GM12875 (cell line): Measurements from ENCODE around the gene KLK15.
A peak's percentile ranks its signal among the peaks of the same experiment; 100 is the strongest.

Experiments
- H3K4me3 ChIP-seq: one replicate; pipeline ENCODE4 v1.5.1; 2011; ENCODE audit warnings: low read depth, low read length, control low read depth
- TF ChIP-seq, protein P1 (sequence below): IDR thresholded peaks from 2 replicates; pipeline ENCODE4 v1.5.1; 2011; ENCODE audit warnings: low read depth, mild to moderate bottlenecking, control low read depth, inconsistent platforms, low read length, moderate library complexity, borderline replicate concordance; ENCODE audit not compliant: insufficient read depth

Gene KLK15

DNA sequence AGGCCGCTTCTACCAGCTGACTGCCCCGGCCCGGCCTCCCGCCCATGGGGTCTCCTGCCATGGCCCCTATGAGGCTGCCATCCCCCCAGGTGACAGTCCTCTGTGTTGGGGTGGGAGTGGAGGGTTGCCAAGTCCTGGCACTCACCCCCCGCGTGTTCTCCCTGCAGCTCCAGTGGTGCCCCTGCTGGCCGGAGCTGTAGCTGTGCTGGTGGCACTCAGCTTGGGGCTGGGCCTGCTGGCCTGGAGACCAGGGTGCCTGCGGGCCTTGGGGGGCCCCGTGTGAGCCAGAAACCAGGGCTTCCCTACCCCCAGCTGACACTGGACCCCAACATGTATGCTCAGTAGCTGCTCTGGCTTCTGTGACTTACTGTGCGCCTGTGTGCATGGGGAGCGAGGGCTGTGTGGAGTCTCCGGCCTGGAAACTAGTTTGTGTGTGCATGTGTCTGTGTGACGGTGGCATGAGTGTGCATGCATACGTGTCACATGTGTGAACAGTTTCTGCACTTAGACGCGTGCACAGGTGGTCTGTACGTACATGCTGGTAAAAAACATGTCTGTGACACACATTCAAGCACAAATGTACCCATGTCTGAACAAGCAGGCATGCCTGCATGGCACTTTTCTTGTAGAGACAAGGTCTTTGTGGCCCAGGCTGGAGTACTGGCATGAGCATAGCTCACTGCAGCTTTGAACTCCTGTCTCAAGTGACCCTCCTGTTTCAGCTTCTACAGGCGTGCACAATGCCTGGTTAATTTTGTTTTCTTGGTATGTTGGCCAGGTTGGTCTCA, 38.3 kb downstream of the KLK15 start:
- TF ChIP-seq, protein P1, sequence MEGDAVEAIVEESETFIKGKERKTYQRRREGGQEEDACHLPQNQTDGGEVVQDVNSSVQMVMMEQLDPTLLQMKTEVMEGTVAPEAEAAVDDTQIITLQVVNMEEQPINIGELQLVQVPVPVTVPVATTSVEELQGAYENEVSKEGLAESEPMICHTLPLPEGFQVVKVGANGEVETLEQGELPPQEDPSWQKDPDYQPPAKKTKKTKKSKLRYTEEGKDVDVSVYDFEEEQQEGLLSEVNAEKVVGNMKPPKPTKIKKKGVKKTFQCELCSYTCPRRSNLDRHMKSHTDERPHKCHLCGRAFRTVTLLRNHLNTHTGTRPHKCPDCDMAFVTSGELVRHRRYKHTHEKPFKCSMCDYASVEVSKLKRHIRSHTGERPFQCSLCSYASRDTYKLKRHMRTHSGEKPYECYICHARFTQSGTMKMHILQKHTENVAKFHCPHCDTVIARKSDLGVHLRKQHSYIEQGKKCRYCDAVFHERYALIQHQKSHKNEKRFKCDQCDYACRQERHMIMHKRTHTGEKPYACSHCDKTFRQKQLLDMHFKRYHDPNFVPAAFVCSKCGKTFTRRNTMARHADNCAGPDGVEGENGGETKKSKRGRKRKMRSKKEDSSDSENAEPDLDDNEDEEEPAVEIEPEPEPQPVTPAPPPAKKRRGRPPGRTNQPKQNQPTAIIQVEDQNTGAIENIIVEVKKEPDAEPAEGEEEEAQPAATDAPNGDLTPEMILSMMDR: peak; percentile 57
- no peak overlapping the region for H3K4me3 ChIP-seq

GRCh38 chr19:50794074-50794875, 39.1 kb downstream of the KLK15 start:
- no peak overlapping the region for H3K4me3 ChIP-seq
- TF ChIP-seq, protein P1: peak; percentile 47

- TF ChIP-seq, protein P1: no peak
- no peak overlapping the region for H3K4me3 ChIP-seq
Measured at GRCh38 chr19:50793558-50794065, 39.8 kb downstream of the KLK15 start.

DNA sequence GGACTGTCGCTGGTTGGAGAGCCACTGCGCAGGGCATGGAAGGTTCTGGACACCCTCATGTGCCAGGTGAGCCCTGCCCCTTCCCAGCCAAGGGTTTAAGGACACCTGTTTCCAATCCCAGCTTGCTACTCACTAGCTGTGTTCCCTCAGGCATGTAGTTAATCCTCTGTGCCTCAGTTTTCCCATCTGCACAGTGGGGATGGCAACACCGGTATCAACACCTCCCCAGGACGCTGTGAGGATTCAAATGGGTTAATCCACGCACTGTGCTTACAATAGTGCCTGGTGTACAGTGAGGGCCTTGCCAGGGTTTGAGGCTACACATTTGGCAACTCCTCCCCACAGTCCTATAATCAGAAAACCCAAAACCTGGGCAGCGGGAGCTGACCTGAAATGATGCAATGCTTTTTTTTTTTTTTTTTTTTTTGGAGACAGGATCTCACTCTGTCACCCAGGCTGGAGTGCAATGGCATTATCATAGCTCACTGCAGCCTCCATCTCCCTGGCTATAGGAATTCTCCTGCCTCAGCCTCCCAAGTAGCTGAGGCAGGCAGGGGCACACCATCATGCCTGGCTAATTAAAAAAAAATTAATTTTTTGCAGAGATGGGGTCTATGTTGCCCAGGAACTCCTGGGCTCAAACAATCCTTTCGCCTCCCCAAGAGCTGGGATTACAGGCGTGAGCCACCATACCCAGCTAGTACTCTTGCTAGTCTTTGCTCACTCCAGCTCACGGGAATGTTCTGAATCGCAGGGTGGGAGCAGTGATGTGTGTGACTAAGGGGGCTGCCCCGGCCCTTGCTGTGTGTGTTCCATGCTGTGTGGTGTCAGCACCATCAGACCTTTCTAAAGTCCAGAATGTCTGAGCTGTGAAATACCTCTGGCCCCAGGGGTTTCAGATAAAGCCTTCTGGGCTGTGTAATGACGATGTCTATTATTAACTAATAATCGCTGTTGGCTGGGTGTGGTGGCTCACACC, 40.8 kb downstream of the KLK15 start:
- TF ChIP-seq, protein P1: no peak
- no peak overlapping the region for H3K4me3 ChIP-seq

GRCh38 chr19:50791594-50792271, 41.6 kb downstream of the KLK15 start:
- TF ChIP-seq, protein P1: no peak
- no peak overlapping the region for H3K4me3 ChIP-seq

- H3K4me3 ChIP-seq: no peak overlapping the region
Measured at GRCh38 chr19:50790922-50791467, 42.4 kb downstream of the KLK15 start.

More at GRCh38 chr19:50790922-50791467, 42.4 kb downstream of the KLK15 start:
- TF ChIP-seq, protein P1: no peak
